Measurements from ENCODE around the gene ADAMTS15.

- TF ChIP-seq MYNN (tag by site-specific recombination; IDR thresholded peaks at IDR 0.05; ENCODE audit: borderline replicate concordance) (no peak), ZBTB44 (tag by site-specific recombination; IDR thresholded peaks at IDR 0.05) (no peak), ZFP41 (tag by site-specific recombination; IDR thresholded peaks at IDR 0.05; ENCODE audit: borderline replicate concordance) (no peak), ZNF776 (tag by site-specific recombination; IDR thresholded peaks at IDR 0.05; ENCODE audit: borderline replicate concordance) (no peak), REST (tag by site-specific recombination; IDR thresholded peaks at IDR 0.05) (no peak), ZNF660 (tag by site-specific recombination; IDR thresholded peaks at IDR 0.05) (no peak), ZNF704 (tag by site-specific recombination; IDR thresholded peaks at IDR 0.05) (no peak), ZNF174 (tag by site-specific recombination; IDR thresholded peaks at IDR 0.05) (no peak), CTCF (tag by site-specific recombination; IDR thresholded peaks at IDR 0.05) (no peak), ZNF248 (tag by site-specific recombination; IDR thresholded peaks at IDR 0.05) (no peak), ZNF596 (tag by site-specific recombination; IDR thresholded peaks at IDR 0.05) (no peak), ZBTB7A (tag by site-specific recombination; IDR thresholded peaks at IDR 0.05; ENCODE audit: low read depth) (no peak), ZBTB49 (tag by site-specific recombination; IDR thresholded peaks at IDR 0.05; ENCODE audit: low read depth) (no peak), ZNF48 (tag by site-specific recombination; IDR thresholded peaks at IDR 0.05) (no peak)
Measured at GRCh38 chr11:130416530-130416882, 31.9 kb upstream of the ADAMTS15 start.

Measured in HEK293 (cell line).